SK-N-SH treated with all-trans-retinoic acid at 6 μM for 48 hours (cell line): Measurements from ENCODE around the gene CATSPER3.

Experiments used
- BACH2 ChIP-seq: fragments of 250-450 bp; sonication (Bioruptor Pico); IDR thresholded peaks from 2 replicates; pipeline ENCODE4 v1.9.0; 2021; ENCODE audit warnings: mild to moderate bottlenecking, borderline replicate concordance
- ISL1 ChIP-seq: fragments of 250-450 bp; sonication (Bioruptor Pico); IDR thresholded peaks from 2 replicates; pipeline ENCODE4 v2.1.2; 2022; ENCODE audit warnings: mild to moderate bottlenecking, moderate library complexity
- TF ChIP-seq, protein P1 (sequence below): fragments of 250-450 bp; sonication (Bioruptor Pico); IDR thresholded peaks from 2 replicates; pipeline ENCODE4 v1.5.1; 2020; ENCODE audit warnings: low read depth, mild to moderate bottlenecking, moderate library complexity

DNA sequence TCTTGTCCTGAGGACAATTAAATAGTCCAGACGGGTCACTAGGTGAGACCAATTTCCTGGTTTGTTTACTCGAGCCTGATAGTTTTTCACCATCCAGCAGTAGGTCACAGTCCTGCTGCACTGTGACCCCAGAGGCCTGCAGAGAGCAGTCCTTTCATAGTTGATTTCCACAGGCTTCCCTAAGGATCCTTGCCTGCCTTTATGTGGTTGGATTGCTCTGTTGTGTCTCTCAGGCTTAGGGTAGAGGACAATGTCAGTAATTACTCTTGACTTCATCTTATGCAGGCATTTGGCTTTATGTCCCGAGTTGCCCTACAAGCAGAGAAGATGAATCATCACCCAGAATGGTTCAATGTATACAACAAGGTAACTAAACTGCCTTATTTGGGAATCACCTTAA is 9.0 kb upstream of the CATSPER3 start:
- no peak for TF ChIP-seq ISL1 (CRISPR knock-in tag)
- TF ChIP-seq, protein P1, sequence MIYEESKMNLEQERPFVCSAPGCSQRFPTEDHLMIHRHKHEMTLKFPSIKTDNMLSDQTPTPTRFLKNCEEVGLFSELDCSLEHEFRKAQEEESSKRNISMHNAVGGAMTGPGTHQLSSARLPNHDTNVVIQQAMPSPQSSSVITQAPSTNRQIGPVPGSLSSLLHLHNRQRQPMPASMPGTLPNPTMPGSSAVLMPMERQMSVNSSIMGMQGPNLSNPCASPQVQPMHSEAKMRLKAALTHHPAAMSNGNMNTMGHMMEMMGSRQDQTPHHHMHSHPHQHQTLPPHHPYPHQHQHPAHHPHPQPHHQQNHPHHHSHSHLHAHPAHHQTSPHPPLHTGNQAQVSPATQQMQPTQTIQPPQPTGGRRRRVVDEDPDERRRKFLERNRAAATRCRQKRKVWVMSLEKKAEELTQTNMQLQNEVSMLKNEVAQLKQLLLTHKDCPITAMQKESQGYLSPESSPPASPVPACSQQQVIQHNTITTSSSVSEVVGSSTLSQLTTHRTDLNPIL: no peak
- TF ChIP-seq BACH2: no peak
